Upper lobe of left lung (tissue), 4 donors: Measurements from ENCODE around the gene CATSPERE.

Experiments
- POLR2AphosphoS5 ChIP-seq, 2 donors: sonication (generic); formaldehyde crosslinking; IDR thresholded peaks; one replicate each; pipeline ENCODE4 v1.5.1; 2017; ENCODE audit warnings: antibody characterized with exemption in 2 of 2
- TF ChIP-seq, protein P1 (sequence below), 6 experiments: fragments of 450-650 bp in 4 of 6; fragments of 200-600 bp in 2 of 6; sonication (generic) in 2 of 6; IDR thresholded peaks; one replicate each; pipeline ENCODE4 v1.5.1; 2016 to 2019; ENCODE audit warnings: antibody characterized with exemption in 6 of 6

GRCh38 chr1:244660595-244660994 is 199.5 kb downstream of the CATSPERE start:
- TF ChIP-seq, protein P1, sequence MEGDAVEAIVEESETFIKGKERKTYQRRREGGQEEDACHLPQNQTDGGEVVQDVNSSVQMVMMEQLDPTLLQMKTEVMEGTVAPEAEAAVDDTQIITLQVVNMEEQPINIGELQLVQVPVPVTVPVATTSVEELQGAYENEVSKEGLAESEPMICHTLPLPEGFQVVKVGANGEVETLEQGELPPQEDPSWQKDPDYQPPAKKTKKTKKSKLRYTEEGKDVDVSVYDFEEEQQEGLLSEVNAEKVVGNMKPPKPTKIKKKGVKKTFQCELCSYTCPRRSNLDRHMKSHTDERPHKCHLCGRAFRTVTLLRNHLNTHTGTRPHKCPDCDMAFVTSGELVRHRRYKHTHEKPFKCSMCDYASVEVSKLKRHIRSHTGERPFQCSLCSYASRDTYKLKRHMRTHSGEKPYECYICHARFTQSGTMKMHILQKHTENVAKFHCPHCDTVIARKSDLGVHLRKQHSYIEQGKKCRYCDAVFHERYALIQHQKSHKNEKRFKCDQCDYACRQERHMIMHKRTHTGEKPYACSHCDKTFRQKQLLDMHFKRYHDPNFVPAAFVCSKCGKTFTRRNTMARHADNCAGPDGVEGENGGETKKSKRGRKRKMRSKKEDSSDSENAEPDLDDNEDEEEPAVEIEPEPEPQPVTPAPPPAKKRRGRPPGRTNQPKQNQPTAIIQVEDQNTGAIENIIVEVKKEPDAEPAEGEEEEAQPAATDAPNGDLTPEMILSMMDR (IDR thresholded peaks at IDR 0.05), result no peak
- no peak for TF ChIP-seq POLR2AphosphoS5 (IDR thresholded peaks at IDR 0.05)
